H1 (cell line): ENCODE results near the gene C1orf50. TPM values are rescaled to one million over a fixed set of nuclear protein-coding genes. Genes with fewer than 3 reads are reported as not detected.

ENCODE experiments used
- CTCF ChIA-PET: fragments of 300-600 bp; sonication (Branson Sonifier 250); formaldehyde crosslinking; loops from one replicate; lab custom pipeline; 2021; ENCODE audit not compliant: partially characterized antibody; lab: Charles Lee
- POLR2A ChIA-PET: fragments of 300-600 bp; sonication (Branson Sonifier 250); formaldehyde crosslinking; loops from one replicate; lab custom pipeline; 2021; ENCODE audit warnings: inconsistent platforms; ENCODE audit not compliant: partially characterized antibody; lab: Charles Lee
- DNase-seq, 2 experiments: peaks; one replicate each; pipeline versions ENCODE4 v3.0.0 to v3.0.0-alpha.2; 2010 to 2022; ENCODE audit warnings: low spot score in 2 of 2, low read depth in 1 of 2, mixed read lengths in 1 of 2
- FAIRE-seq: peaks from 2 replicates; lab custom pipeline; 2011; peaks lifted over from hg19 to GRCh38; lab: Jason Lieb, UNC
- H2AFZ ChIP-seq: 2 replicates; pipeline ENCODE4 v1.8.1; 2012; ENCODE audit warnings: low read length, inconsistent platforms
- H2AK5ac ChIP-seq: 2 replicates; pipeline ENCODE4 v1.6.1; 2013; ENCODE audit warnings: low read depth, low read length
- H2BK120ac ChIP-seq: replicated peaks from 2 replicates; pipeline ENCODE3; 2013; ENCODE audit warnings: low read depth, low read length, inconsistent platforms
- H2BK12ac ChIP-seq: 2 replicates; pipeline ENCODE4 v1.6.1; 2013; ENCODE audit warnings: low read depth, low read length
- H2BK15ac ChIP-seq: 2 replicates; pipeline ENCODE4 v1.6.1; 2013; ENCODE audit warnings: low read length
- H2BK20ac ChIP-seq: 2 replicates; pipeline ENCODE4 v1.6.1; 2013; ENCODE audit warnings: low read length
- H2BK5ac ChIP-seq: 2 replicates; pipeline ENCODE4 v1.6.1; 2013; ENCODE audit warnings: low read depth, low read length
- H3K14ac ChIP-seq: 2 replicates; pipeline ENCODE4 v1.6.1; 2013; ENCODE audit warnings: inconsistent platforms; ENCODE audit not compliant: insufficient read length
- H3K18ac ChIP-seq: 2 replicates; pipeline ENCODE4 v1.6.1; 2013; ENCODE audit warnings: low read length; ENCODE audit errors: extremely low read depth
- H3K23ac ChIP-seq: 2 replicates; pipeline ENCODE4 v1.6.1; 2013; ENCODE audit warnings: inconsistent platforms; ENCODE audit not compliant: insufficient read length
- H3K23me2 ChIP-seq: 2 replicates; pipeline ENCODE4 v1.6.1; 2013; ENCODE audit warnings: low read depth, low read length
- H3K27ac ChIP-seq: 2 replicates; pipeline ENCODE4 v1.6.1; 2011; ENCODE audit warnings: low read depth, low read length, inconsistent platforms
- H3K27me3 ChIP-seq, 4 experiments: replicated peaks in 1 of 4; 1 replicate in 1 of 4; 2 replicates in 3 of 4; pipeline versions ENCODE4 v1.6.1 to v1.8.1; 2011 to 2013; ENCODE audit warnings: low read length in 3 of 4, mild to moderate bottlenecking in 3 of 4, inconsistent platforms in 2 of 4, mixed read lengths in 2 of 4, moderate library complexity in 1 of 4; ENCODE audit not compliant: control insufficient read depth in 3 of 4, insufficient read depth in 3 of 4; ENCODE audit errors: extremely low read depth in 1 of 4
- H3K36me3 ChIP-seq, 4 experiments: 2 replicates each; pipeline versions ENCODE4 v1.6.1 to v1.8.1; 2011 to 2013; ENCODE audit warnings: mild to moderate bottlenecking in 4 of 4, low read length in 3 of 4, moderate library complexity in 2 of 4, control low read depth in 1 of 4, inconsistent platforms in 1 of 4; ENCODE audit not compliant: insufficient read depth in 4 of 4, control insufficient read depth in 2 of 4
- H3K4ac ChIP-seq: replicated peaks from 2 replicates; pipeline ENCODE3; 2013; ENCODE audit warnings: low read length, low read depth, mixed read lengths, inconsistent platforms; ENCODE audit not compliant: insufficient read length
- H3K4me1 ChIP-seq, 4 experiments: replicated peaks in 1 of 4; 1 replicate in 1 of 4; 2 replicates in 3 of 4; pipeline versions ENCODE4 v1.6.1 to v1.8.1; 2011 to 2013; ENCODE audit warnings: low read length in 3 of 4, inconsistent platforms in 2 of 4, mixed read lengths in 1 of 4; ENCODE audit not compliant: insufficient read depth in 4 of 4, control insufficient read depth in 3 of 4
- H3K4me2 ChIP-seq, 2 experiments: 2 replicates each; pipeline versions ENCODE4 v1.6.1 to v1.8.1; 2011 to 2013; ENCODE audit warnings: low read depth in 2 of 2, low read length in 2 of 2, control low read depth in 1 of 2, inconsistent platforms in 1 of 2, mild to moderate bottlenecking in 1 of 2; ENCODE audit not compliant: insufficient read depth in 1 of 2
- H3K4me3 ChIP-seq, 4 experiments: fragments of 200-600, 300-600 bp in 1 of 4; sonication (generic), shearing (Covaris generic), sonication (Bioruptor Twin) in 1 of 4; 2 replicates each; pipeline versions ENCODE4 v1.5.1 to v1.8.1; 2011 to 2016; ENCODE audit warnings: low read length in 4 of 4, low read depth in 3 of 4, control low read depth in 2 of 4, inconsistent platforms in 2 of 4, mild to moderate bottlenecking in 2 of 4, mixed read lengths in 1 of 4, moderate library complexity in 1 of 4; ENCODE audit not compliant: insufficient read depth in 2 of 4; ENCODE audit errors: extremely low read depth in 1 of 4
- H3K56ac ChIP-seq: replicated peaks from 2 replicates; pipeline ENCODE3; 2013; ENCODE audit warnings: low read depth, mild to moderate bottlenecking, mixed read lengths, low read length, inconsistent platforms; ENCODE audit not compliant: insufficient read length
- H3K79me1 ChIP-seq: 2 replicates; pipeline ENCODE4 v1.6.1; 2013; ENCODE audit warnings: low read depth, low read length, control low read depth
- H3K79me2 ChIP-seq, 2 experiments: 2 replicates each; pipeline versions ENCODE4 v1.6.1 to v1.8.1; 2012 to 2013; ENCODE audit warnings: low read length in 2 of 2, mild to moderate bottlenecking in 2 of 2, inconsistent platforms in 1 of 2; ENCODE audit not compliant: insufficient read depth in 2 of 2, control insufficient read depth in 1 of 2
- H3K9ac ChIP-seq, 4 experiments: replicated peaks in 1 of 4; 1 replicate in 1 of 4; 2 replicates in 3 of 4; pipeline versions ENCODE4 v1.6.1 to v1.8.1; 2011 to 2013; ENCODE audit warnings: low read depth in 3 of 4, low read length in 3 of 4, control low read depth in 2 of 4, mild to moderate bottlenecking in 2 of 4, moderate library complexity in 2 of 4, inconsistent platforms in 1 of 4; ENCODE audit errors: extremely low read depth in 1 of 4
- H3K9me3 ChIP-seq, 2 experiments: 2 replicates each; pipeline versions ENCODE4 v1.6.1 to v1.8.1; 2012 to 2013; ENCODE audit warnings: mild to moderate bottlenecking in 2 of 2, moderate library complexity in 2 of 2, control low read depth in 1 of 2, inconsistent platforms in 1 of 2, low read depth in 1 of 2, low read length in 1 of 2, mixed read lengths in 1 of 2; ENCODE audit not compliant: insufficient read depth in 2 of 2
- H4K20me1 ChIP-seq, 2 experiments: replicated peaks in 1 of 2; 2 replicates each; pipeline versions ENCODE3 to v1.8.1; 2011 to 2013; ENCODE audit warnings: inconsistent platforms in 2 of 2, low read length in 2 of 2, mild to moderate bottlenecking in 1 of 2; ENCODE audit not compliant: insufficient read depth in 2 of 2, control insufficient read depth in 1 of 2
- H4K5ac ChIP-seq: 2 replicates; pipeline ENCODE4 v1.6.1; 2013; ENCODE audit warnings: low read length, low read depth, mixed read lengths, inconsistent platforms; ENCODE audit not compliant: insufficient read length
- H4K8ac ChIP-seq: 2 replicates; pipeline ENCODE4 v1.8.0; 2013; ENCODE audit warnings: mild to moderate bottlenecking, moderate library complexity, low read length, inconsistent platforms; ENCODE audit not compliant: insufficient read depth; ENCODE audit errors: extremely low read depth
- H4K91ac ChIP-seq: replicated peaks from 2 replicates; pipeline ENCODE3; 2013; ENCODE audit warnings: low read length, mixed read lengths, inconsistent platforms; ENCODE audit not compliant: insufficient read length
- ASH2L ChIP-seq: fragments of 200-600, 300-600 bp; sonication (generic); IDR thresholded peaks from one replicate; pipeline ENCODE4 v1.7.1; 2017; ENCODE audit warnings: low read length
- CHD1 ChIP-seq: IDR thresholded peaks from 2 replicates; pipeline ENCODE4 v1.6.1; 2012; ENCODE audit warnings: low read depth, low read length, improper control_type of control experiment
- TCF12 ChIP-seq: IDR thresholded peaks from 2 replicates; pipeline ENCODE4 v1.6.1; 2011; ENCODE audit warnings: low read depth, mild to moderate bottlenecking, low read length
- WGBS, 2 experiments: shearing (Covaris generic) in 1 of 2; methylation state at CpG; one replicate each; pipeline versions ENCODE4 v1.1.6 to v1.1.7; 2013 to 2015; ENCODE audit warnings: low lambda C conversion rate in 2 of 2, mixed read lengths in 2 of 2, inconsistent platforms in 1 of 2, low coverage in 1 of 2, missing lambda C conversion rate in 1 of 2; ENCODE audit not compliant: insufficient replicate concordance in 2 of 2, insufficient coverage in 1 of 2, insufficient read length in 1 of 2; ENCODE audit errors: extremely low coverage in 1 of 2, missing lambda C conversion rate in 1 of 2; 5-methylcytosine and 5-hydroxymethylcytosine counted together
- polyA plus RNA-seq, 7 experiments: library from polyadenylated mRNA; depleted of rRNA in 3 of 7; stranded (reverse) in 5 of 7; unstranded in 2 of 7; fragments of >200 nt in 5 of 7; fragments of 200-250 nt in 2 of 7; gene quantifications; 1 replicate in 5 of 7; 2 replicates in 1 of 7; 4 replicates in 1 of 7; pipeline versions ENCODE4 v1.2.1 to v1.2.3, GENCODE V29; 2011 to 2013; ENCODE audit warnings: missing spikeins in 2 of 7, mixed read lengths in 2 of 7
- total RNA-seq: library from RNA; stranded (reverse); fragmentation: NEBNext Ultra II Directional; extraction: Animal tissue kit (Norgen Biotek cat#: 25700); gene quantifications from 2 replicates; pipeline ENCODE4 v1.2.1, GENCODE V29; 2021

Gene C1orf50
- total and polyA plus RNA-seq, 2 of the 8 experiments (the other 6 are each of a cell fraction or from before 2014, with no cell fraction given) = 3.2 to 7.1 TPM

DNA sequence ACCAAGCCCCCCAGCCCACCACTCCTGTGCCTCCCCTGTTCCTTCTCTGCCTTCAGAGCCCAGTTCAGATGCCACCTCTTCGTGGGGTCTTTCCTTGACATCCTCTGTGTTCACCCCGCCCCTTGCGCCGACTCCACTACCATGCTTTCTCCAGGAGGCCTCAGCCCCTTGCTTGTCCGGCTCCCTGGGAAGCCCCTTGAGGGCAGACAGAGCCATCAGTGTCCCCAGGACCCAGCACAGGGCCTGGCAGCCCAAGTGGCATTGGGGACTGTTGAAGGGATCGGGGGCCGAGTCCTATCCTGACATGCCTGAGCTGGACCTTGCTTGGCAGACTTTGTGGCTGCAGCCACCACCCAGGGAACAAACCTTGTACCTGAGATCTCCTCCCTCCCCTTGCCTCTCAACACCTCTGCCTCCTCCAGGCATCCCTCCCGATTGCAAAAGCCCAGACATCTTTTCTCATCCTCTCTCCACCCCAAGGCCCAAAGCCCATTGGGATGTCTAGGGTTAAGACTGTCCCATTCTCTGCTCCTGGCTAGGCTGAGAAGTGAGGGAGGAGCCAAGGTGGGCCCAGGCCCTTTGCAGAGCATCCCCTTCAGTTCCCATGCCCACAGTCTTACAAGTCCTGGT lies 30.4 kb upstream of the C1orf50 start:
- Histone ChIP-seq H2BK15ac (no peak overlapping the region), H3K4me1 (peaks cover 0 to 34% (median 25%) of the 10 kb centered on the region in 4 experiments; a peak in 6 of 7 replicates), H3K4me2 (no peak overlapping the region), H3K23me2 (peaks cover 5% of the 10 kb centered on the region; the same call in 1 of the 2 replicates), H3K9me3 (no peaks in the 10 kb centered on the region), H2BK5ac (0 out of 2 replicates have a peak overlapping the region, but pooled peaks have one; percentile 39), H4K5ac (no peak overlapping the region), H3K27me3 (no peaks in the 10 kb centered on the region), H3K79me2 (no peaks in the 10 kb centered on the region), H3K56ac (no peak overlapping the region), H3K36me3 (no peaks in the 10 kb centered on the region), H3K27ac (no peak overlapping the region), H3K79me1 (peaks cover 3% of the 10 kb centered on the region; the same call in 1 of the 2 replicates), H3K9ac (no peak overlapping the region), H2BK20ac (no peak overlapping the region), H3K23ac (no peak overlapping the region), H3K14ac (no peak overlapping the region), H2AFZ (no peak overlapping the region), H3K4ac (no peak overlapping the region), H4K20me1 (peaks cover 0 to 4% of the 10 kb centered on the region in 2 experiments), H4K8ac (no peak overlapping the region; the same call in 1 of the 2 replicates), H2BK12ac (no peak overlapping the region), H2BK120ac (no peak overlapping the region), H4K91ac (no peak overlapping the region), H3K18ac (no peak overlapping the region), H2AK5ac (no peak overlapping the region; the same call in 1 of the 2 replicates), H3K4me3 (no peak overlapping the region)
- ChIA-PET POLR2A (interaction anchor here (2.2 kb wide), 1 partner anchor 55 kb away, joined by 7 read pairs; the partner anchor contains the start of gene YBX1), CTCF (interaction anchor here (0.6 to 6.4 kb wide), 8 partner anchors 9 to 562 kb away, joined by 3 to 62 read pairs (median 4); no protein-coding TSS in a partner anchor)
- no peak for FAIRE-seq
- 91% methylated on average over 8 of the region's 8 CpGs; no CpG with 5 or more reads in 1 of the 2 experiments for WGBS, 2 experiments
- DNase-seq = no peak
- no peak for TF ChIP-seq CHD1
- TF ChIP-seq ASH2L = no peak
- TF ChIP-seq TCF12 = no peak
